ENCODE measurements around the gene SEMA3G.

Gene SEMA3G

DNA sequence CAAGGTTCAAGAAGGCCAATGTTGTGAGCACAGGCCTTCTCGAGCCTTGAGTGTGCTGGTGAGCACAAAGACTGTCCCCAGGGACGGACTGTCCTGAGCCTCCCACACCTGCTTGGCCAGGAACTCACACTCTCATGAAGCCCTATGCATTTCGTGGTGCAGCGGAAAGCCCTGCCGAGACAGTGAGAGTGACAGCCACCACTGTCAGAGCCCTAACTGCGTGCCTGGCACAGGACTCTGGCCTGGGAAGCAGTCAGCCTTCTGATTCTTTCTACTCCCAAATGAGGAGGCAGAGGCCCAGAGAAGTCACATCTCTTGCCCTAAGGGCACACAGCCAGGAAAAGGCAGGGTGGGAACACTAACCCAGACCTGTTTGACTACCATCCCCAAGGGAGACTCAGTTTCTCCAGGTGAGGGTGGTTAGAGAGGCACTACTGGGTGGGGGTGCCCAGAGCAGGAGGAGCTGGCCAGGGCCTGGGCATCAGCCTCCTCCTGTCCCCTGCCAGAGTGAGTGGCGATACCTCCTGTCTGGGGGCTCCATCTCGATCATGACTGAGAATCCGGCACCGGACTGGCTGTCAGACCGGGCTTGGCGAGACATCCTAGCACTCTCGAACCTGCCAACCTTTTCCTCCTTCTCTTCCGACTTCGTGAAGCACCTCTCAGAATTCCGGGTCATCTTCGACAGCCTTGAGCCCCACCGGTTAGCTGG lies 50.8 kb downstream of the SEMA3G start:
- DNase-seq, result no peak

DNA sequence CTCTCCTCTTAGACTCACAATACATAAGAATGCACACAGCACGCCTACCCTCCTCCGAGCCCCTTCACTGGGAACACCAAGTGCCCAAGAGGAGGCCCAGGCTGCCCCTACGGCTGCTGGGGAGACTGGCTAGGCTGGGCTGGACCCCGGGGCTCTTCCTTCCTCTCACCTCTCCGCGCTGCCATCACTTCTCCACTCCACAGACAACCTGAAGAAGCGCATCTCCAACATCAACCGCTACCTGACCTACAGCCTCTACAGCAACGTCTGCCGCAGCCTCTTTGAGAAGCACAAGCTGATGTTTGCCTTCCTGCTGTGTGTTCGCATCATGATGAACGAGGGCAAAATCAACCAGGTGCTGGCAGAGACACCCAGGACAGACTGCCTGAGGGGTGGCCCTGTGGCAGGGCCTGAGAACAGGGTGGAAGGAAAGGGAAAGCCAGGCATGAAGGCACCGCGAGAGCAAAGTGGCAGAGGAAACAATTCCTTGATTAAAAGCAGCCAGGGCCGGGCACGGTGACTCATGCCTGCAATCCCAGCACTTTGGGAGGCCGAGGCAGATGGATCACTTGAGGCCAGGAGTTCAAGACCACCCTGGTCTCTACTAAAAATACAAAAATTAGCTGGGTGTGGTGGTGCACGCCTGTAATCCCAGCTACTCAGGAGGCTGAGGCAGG lies 51.6 kb downstream of the SEMA3G start:
- no peak for DNase-seq

DNA sequence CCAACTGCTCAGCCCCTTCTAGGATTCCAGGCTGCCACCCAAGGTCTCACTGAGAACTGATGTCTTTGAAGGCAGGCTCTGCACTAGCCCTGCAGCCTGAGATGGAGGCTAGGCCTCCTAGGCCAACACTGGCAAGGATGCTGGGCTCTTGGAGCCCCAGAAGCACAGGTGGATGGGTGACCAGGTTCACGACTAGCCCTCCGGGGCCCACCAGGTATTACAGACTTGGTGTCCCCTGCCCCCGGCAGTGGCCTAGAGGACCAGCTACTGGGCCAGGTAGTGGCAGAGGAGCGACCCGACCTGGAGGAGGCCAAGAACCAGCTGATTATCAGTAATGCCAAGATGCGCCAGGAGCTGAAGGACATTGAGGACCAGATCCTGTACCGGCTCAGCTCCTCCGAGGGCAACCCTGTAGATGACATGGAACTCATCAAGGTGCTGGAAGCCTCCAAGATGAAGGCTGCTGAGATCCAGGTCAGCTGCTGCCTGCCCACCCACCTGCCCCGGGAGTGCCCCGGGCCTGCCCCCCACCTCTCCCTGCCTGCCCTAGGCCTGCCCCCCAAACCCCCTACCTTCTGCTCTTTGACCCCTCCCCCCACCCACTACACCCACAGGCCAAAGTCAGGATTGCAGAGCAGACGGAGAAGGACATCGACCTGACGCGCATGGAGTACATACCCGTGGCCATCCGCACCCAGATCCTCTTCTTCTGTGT lies 52.5 kb downstream of the SEMA3G start:
- no peak for DNase-seq

DNA sequence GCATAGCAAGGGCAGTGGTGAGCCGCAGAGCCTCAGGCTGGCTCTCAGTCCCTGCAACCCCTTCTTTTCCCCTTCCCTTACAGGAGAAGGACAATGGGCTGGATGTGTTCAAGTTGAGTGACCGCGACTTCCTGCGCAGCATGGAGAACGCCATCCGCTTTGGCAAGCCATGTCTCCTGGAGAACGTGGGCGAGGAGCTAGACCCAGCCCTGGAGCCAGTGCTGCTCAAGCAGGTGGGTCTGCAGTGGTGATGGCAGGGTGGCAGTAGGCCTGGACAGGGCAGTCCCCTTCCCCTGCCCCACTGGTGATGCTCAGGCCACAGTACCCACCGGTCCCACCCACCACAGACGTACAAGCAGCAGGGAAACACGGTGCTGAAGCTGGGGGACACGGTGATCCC lies 53.8 kb downstream of the SEMA3G start:
- no peak for DNase-seq

DNA sequence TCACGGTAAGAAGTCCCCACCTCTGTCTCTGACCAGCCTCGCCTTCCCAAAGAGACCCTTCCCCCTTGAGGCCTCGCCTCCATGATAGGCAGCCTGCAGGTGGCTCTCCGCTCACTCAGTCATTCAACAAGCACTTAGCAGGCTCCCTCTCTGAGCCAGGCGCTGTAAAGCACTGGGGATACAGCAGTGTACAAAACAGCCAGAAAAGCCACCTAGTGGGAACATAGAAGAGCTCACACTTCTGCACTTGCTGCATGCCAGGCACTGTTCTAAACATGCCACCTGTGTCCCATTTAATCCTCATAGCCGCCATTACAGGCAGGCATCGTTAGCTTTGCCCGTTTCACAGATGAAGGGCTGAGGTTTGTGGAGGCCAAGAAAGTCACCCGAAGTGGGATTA lies 56.0 kb downstream of the SEMA3G start:
- no peak for DNase-seq

DNA sequence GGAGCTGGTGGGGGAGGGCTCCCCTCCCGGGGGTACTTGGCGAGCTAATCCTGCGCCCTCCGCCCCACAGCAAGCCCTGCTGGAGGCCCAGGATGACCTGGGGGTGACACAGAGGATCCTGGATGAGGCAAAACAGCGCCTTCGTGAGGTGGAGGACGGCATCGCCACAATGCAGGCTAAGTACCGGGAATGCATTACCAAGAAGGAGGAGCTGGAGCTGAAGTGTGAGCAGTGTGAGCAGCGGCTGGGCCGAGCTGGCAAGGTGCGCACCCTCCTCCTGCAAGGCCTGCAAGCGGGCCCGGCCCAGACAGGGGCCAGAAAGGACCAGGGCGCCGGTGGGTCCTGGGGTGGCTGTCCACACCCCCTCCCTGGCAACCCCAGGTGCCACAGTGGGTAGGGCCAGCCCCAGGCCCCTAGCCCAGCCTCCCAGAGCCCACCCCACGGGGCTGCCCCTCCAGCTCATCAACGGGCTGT lies 56.5 kb downstream of the SEMA3G start:
- no peak for DNase-seq

DNA sequence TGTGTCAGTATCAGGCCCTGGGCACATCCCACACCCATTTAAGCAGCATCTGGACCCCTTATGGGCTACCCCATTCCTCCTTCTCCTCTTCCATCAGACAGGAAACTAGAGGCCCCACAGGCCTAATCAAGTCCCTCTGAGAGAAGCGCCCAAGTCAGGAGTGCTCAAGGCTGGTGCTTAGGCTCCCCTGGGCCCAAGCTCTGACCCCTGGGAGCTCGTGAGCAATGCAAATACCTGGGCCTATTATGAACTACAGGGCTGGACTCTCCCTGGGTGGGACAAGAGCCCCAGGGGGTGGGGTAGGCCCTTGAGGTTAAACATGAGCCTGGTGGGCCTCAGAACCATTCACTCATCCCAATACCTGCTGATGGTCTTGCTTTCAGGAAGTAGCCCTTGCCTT lies 57.4 kb downstream of the SEMA3G start:
- no peak for DNase-seq

DNA sequence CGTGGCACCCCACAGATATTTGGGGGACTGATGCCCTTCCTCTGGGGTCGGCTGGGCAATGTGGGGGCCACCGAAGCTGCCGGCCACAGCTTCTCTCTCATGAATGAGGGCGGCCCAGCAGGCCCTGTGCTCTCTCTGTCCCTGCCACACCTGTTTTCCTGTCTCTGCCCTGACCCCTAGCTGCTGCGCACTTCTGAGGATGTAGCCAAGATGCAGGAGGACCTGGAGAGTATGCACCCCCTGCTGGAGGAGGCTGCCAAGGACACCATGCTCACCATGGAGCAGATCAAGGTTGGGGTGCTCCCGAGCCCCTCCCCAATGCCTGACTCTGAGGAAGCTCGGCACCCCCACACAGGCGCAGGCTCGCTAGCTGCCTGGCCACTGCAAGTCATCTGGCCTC lies 59.7 kb downstream of the SEMA3G start:
- no peak for DNase-seq

DNA sequence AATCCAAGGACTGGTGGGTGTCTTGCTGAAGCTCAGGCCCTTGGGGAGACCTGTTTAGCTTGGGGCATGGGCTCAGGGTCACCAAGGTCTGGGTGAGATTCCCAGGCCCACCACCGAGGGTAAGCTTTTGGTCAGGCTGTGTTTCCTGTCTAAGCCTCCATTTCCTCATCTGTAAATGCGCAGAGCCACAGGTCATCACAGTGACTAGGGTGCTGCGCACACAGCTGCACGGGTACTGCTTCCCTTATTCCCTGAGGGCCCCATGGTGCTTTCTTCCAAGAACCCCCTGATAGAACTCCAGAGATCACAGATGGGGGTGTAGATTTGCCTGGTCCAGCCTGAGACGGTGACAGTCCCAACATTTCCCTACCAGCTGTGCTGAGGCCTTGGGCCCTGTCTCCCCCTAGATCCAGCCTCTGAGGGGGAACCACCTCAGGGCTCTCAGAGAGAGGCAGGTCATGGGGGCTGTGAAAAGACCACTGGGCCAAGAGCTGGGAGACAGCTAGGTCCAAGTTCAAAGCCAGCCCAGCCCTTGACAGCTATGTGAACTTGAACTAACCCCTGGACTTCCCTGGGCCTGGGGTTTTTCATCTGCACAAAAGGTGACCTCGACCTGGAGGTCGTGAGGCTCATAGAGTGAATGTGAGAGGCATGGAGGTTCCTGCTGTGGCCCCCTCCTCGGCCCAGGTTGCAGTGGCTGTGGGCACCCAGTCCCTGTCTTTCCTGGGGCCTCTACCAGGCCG lies 60.7 kb downstream of the SEMA3G start:
- no peak for DNase-seq

DNA sequence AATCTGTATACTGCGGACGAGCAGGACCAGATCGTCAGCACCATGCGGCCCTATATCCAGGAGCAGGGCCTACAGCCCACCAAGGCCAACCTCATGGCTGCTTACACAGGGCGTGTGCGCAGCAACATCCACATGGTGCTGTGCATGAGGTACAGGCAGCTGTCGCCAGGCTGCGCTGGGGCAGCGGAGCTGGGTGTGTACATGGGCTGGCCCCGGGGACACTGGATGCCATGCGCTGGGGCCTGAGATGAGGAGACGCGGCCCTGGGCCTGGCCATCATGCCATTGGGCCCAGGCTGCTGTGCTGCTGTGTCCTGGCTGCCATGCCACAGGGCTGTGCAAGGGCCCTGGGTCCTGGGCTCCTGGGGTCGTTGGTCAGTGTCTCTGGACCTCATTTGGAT lies 61.5 kb downstream of the SEMA3G start:
- DNase-seq, result no peak

Data from activated CD4-positive, alpha-beta T cell treated with anti-CD3 and anti-CD28 coated beads, Interleukin-2, amount 50 U/mL, for 1 hour (primary cell).